ENCODE results near the gene DMRTA2. TPM values are rescaled to one million over a fixed set of nuclear protein-coding genes. Genes with fewer than 3 reads are reported as not detected.

Gene DMRTA2
- total RNA-seq, 2 experiments from 2014 or later: not detected

GRCh38 chr1:50420689-50421365 is 2.4 kb downstream of the DMRTA2 start:
- no peak overlapping the region for H3K27ac Mint-ChIP-seq
- DNase-seq: no peak
- peaks cover 81% of the 10 kb centered on the region for H3K27me3 Mint-ChIP-seq
- ChIA-PET POLR2A (no interaction called here), CTCF (no interaction called here)
- peak overlapping the region; percentile 21 for H3K4me3 Mint-ChIP-seq
- H3K36me3 Mint-ChIP-seq (ENCODE audit: low read depth): peaks cover 24% of the 10 kb centered on the region
- H3K9me3 Mint-ChIP-seq: no peaks in the 10 kb centered on the region
- peaks cover 55% of the 10 kb centered on the region for H3K4me1 Mint-ChIP-seq

GRCh38 chr1:50419907-50420677 is 3.2 kb downstream of the DMRTA2 start:
- CTCF ChIA-PET: no interaction called here
- peak overlapping the region; percentile 21 for H3K4me3 Mint-ChIP-seq
- POLR2A ChIA-PET: no interaction called here

GRCh38 chr1:50419192-50419906 is 3.9 kb downstream of the DMRTA2 start:
- H3K4me3 Mint-ChIP-seq: peak overlapping the region; percentile 7
- CTCF ChIA-PET: no interaction called here

More at GRCh38 chr1:50419907-50420677, 3.2 kb downstream of the DMRTA2 start:
- Mint-ChIP-seq H3K36me3 (ENCODE audit: low read depth) (peaks cover 24% of the 10 kb centered on the region), H3K27me3 (peaks cover 78% of the 10 kb centered on the region), H3K27ac (peak overlapping the region; percentile 62), H3K4me1 (peaks cover 49% of the 10 kb centered on the region), H3K9me3 (no peaks in the 10 kb centered on the region)
- no peak for DNase-seq

GRCh38 chr1:50418600-50419109 is 4.6 kb downstream of the DMRTA2 start:
- Mint-ChIP-seq H3K27me3 (peaks cover 77% of the 10 kb centered on the region), H3K36me3 (ENCODE audit: low read depth) (peaks cover 17% of the 10 kb centered on the region), H3K4me3 (no peak overlapping the region), H3K27ac (no peak overlapping the region), H3K4me1 (peaks cover 36% of the 10 kb centered on the region), H3K9me3 (no peaks in the 10 kb centered on the region)
- ChIA-PET POLR2A (no interaction called here), CTCF (no interaction called here)
- no peak for DNase-seq

More at GRCh38 chr1:50419192-50419906, 3.9 kb downstream of the DMRTA2 start:
- Mint-ChIP-seq H3K4me1 (peaks cover 42% of the 10 kb centered on the region), H3K36me3 (ENCODE audit: low read depth) (peaks cover 19% of the 10 kb centered on the region), H3K9me3 (no peaks in the 10 kb centered on the region), H3K27me3 (peaks cover 78% of the 10 kb centered on the region), H3K27ac (peak overlapping the region; percentile 1)
- DNase-seq: no peak
- POLR2A ChIA-PET: no interaction called here

- no peak overlapping the region for H3K27ac Mint-ChIP-seq
Measured at GRCh38 chr1:50417946-50418599, 5.2 kb downstream of the DMRTA2 start.

GRCh38 chr1:50417507-50417906 is 5.7 kb downstream of the DMRTA2 start:
- no peak overlapping the region for H3K4me3 Mint-ChIP-seq
- no peaks in the 10 kb centered on the region for H3K9me3 Mint-ChIP-seq
- CTCF ChIA-PET: no interaction called here
- H3K27me3 Mint-ChIP-seq: peaks cover 76% of the 10 kb centered on the region
- peaks cover 28% of the 10 kb centered on the region for H3K4me1 Mint-ChIP-seq
- no peak for DNase-seq
- peaks cover 17% of the 10 kb centered on the region for H3K36me3 Mint-ChIP-seq (ENCODE audit: low read depth)
- H3K27ac Mint-ChIP-seq: peak overlapping the region; percentile 40
- POLR2A ChIA-PET: no interaction called here

More at GRCh38 chr1:50417946-50418599, 5.2 kb downstream of the DMRTA2 start:
- Mint-ChIP-seq H3K36me3 (ENCODE audit: low read depth) (peaks cover 17% of the 10 kb centered on the region), H3K4me1 (peaks cover 32% of the 10 kb centered on the region), H3K9me3 (no peaks in the 10 kb centered on the region), H3K4me3 (no peak overlapping the region), H3K27me3 (peaks cover 76% of the 10 kb centered on the region)
- no peak for DNase-seq
- ChIA-PET CTCF (no interaction called here), POLR2A (no interaction called here)

GRCh38 chr1:50416553-50417453 is 6.4 kb downstream of the DMRTA2 start:
- Mint-ChIP-seq H3K36me3 (ENCODE audit: low read depth) (peaks cover 15% of the 10 kb centered on the region), H3K4me1 (peaks cover 23% of the 10 kb centered on the region), H3K4me3 (no peak overlapping the region), H3K27me3 (peaks cover 70% of the 10 kb centered on the region), H3K9me3 (no peaks in the 10 kb centered on the region), H3K27ac (no peak overlapping the region)
- ChIA-PET POLR2A (no interaction called here), CTCF (no interaction called here)
- DNase-seq: no peak

GRCh38 chr1:50416150-50416527 is 7.1 kb downstream of the DMRTA2 start:
- Mint-ChIP-seq H3K9me3 (no peaks in the 10 kb centered on the region), H3K4me3 (no peak overlapping the region), H3K27ac (no peak overlapping the region), H3K27me3 (peaks cover 67% of the 10 kb centered on the region), H3K4me1 (peaks cover 21% of the 10 kb centered on the region), H3K36me3 (ENCODE audit: low read depth) (peaks cover 14% of the 10 kb centered on the region)
- DNase-seq: no peak
- CTCF ChIA-PET: interaction anchor here (2.3 kb wide), 1 partner anchor 9 kb away, joined by 7 read pairs; no protein-coding TSS in a partner anchor
- POLR2A ChIA-PET: no interaction called here

GRCh38 chr1:50415235-50416149 is 7.8 kb downstream of the DMRTA2 start:
- Mint-ChIP-seq H3K36me3 (ENCODE audit: low read depth) (peaks cover 13% of the 10 kb centered on the region), H3K27ac (no peak overlapping the region), H3K27me3 (peaks cover 69% of the 10 kb centered on the region), H3K4me1 (peaks cover 19% of the 10 kb centered on the region), H3K9me3 (no peaks in the 10 kb centered on the region), H3K4me3 (no peak overlapping the region)
- DNase-seq: no peak
- ChIA-PET POLR2A (no interaction called here), CTCF (interaction anchor here (2.3 kb wide), 1 partner anchor 9 kb away, joined by 7 read pairs; no protein-coding TSS in a partner anchor)

- CTCF ChIA-PET: interaction anchor here (2.3 kb wide), 1 partner anchor 10 kb away, joined by 7 read pairs; no protein-coding TSS in a partner anchor
- Mint-ChIP-seq H3K4me3 (no peak overlapping the region), H3K9me3 (no peaks in the 10 kb centered on the region), H3K36me3 (ENCODE audit: low read depth) (peaks cover 7% of the 10 kb centered on the region), H3K27ac (no peak overlapping the region), H3K4me1 (peaks cover 13% of the 10 kb centered on the region), H3K27me3 (peaks cover 67% of the 10 kb centered on the region)
- DNase-seq: no peak
- POLR2A ChIA-PET: no interaction called here
Measured at GRCh38 chr1:50414853-50415234, 8.4 kb downstream of the DMRTA2 start.

GRCh38 chr1:50412813-50413476 is 10.3 kb downstream of the DMRTA2 start:
- H3K4me3 Mint-ChIP-seq: no peak overlapping the region
- no peaks in the 10 kb centered on the region for H3K9me3 Mint-ChIP-seq
- DNase-seq: no peak
- CTCF ChIA-PET: no interaction called here
- H3K36me3 Mint-ChIP-seq (ENCODE audit: low read depth): peaks cover 4% of the 10 kb centered on the region
- no peak overlapping the region for H3K27ac Mint-ChIP-seq
- peaks cover 61% of the 10 kb centered on the region for H3K27me3 Mint-ChIP-seq
- POLR2A ChIA-PET: no interaction called here
- peaks cover 8% of the 10 kb centered on the region for H3K4me1 Mint-ChIP-seq
